HepG2 (cell line): ENCODE data around the gene POLRMT. TPM values are rescaled to one million over a fixed set of nuclear protein-coding genes. Genes with fewer than 3 reads are reported as not detected.

ENCODE experiments used
- BORCS8-MEF2B ChIP-seq: sonication (generic); formaldehyde crosslinking; IDR thresholded peaks from 2 replicates; pipeline ENCODE4 v1.8.0; 2022; ENCODE audit warnings: mild to moderate bottlenecking, missing genetic modification reagents
- ESRRA ChIP-seq: sonication (generic); formaldehyde crosslinking; IDR thresholded peaks from 2 replicates; pipeline ENCODE4 v1.5.1; 2020; ENCODE audit warnings: mild to moderate bottlenecking, low read depth, missing genetic modification reagents
- HIVEP1 ChIP-seq: sonication (generic); formaldehyde crosslinking; IDR thresholded peaks from 2 replicates; pipeline ENCODE4 v1.4.0; 2020; ENCODE audit warnings: mild to moderate bottlenecking, missing genetic modification reagents
- LCORL ChIP-seq, 2 experiments: fragments of 450-650 bp in 1 of 2; sonication (generic) in 1 of 2; formaldehyde crosslinking in 1 of 2; IDR thresholded peaks; 2 replicates each; pipeline versions ENCODE4 v1.5.0 to v1.6.1; 2017 to 2020; ENCODE audit warnings: antibody characterized with exemption in 1 of 2, missing genetic modification reagents in 1 of 2
- NFYC ChIP-seq: IDR thresholded peaks from 2 replicates; pipeline ENCODE4 v1.6.1; 2016; ENCODE audit warnings: missing genetic modification reagents, missing compliant biosample characterization
- PAX8 ChIP-seq: sonication (generic); formaldehyde crosslinking; IDR thresholded peaks from 2 replicates; pipeline ENCODE4 v1.8.0; 2022; ENCODE audit warnings: mild to moderate bottlenecking, missing genetic modification reagents, borderline replicate concordance
- ZBTB7B ChIP-seq: sonication (generic); formaldehyde crosslinking; IDR thresholded peaks from 2 replicates; pipeline ENCODE4 v1.4.0; 2020; ENCODE audit warnings: missing genetic modification reagents
- ZFP36 ChIP-seq: fragments of 150-350 bp; IDR thresholded peaks from 2 replicates; pipeline ENCODE4 v1.6.1; 2018; ENCODE audit warnings: borderline replicate concordance, low read length, low read depth; ENCODE audit not compliant: partially characterized antibody
- ZFP90 ChIP-seq: sonication (generic); formaldehyde crosslinking; IDR thresholded peaks from 2 replicates; pipeline ENCODE4 v1.8.0; 2022; ENCODE audit warnings: missing genetic modification reagents, mild to moderate bottlenecking, inconsistent platforms, borderline replicate concordance
- ZNF557 ChIP-seq: sonication (generic); formaldehyde crosslinking; IDR thresholded peaks from 2 replicates; pipeline ENCODE4 v1.4.0; 2020; ENCODE audit warnings: missing genetic modification reagents
- ZNF749 ChIP-seq: sonication (generic); formaldehyde crosslinking; IDR thresholded peaks from 2 replicates; pipeline ENCODE4 v1.8.0; 2022; ENCODE audit warnings: mild to moderate bottlenecking, missing genetic modification reagents, moderate library complexity, borderline replicate concordance
- polyA plus RNA-seq, 8 experiments: library from polyadenylated mRNA; depleted of rRNA in 3 of 8; stranded (reverse) in 7 of 8; unstranded in 1 of 8; fragments of >200 nt; fragmentation: Illumina TruSeq in 4 of 8; extraction: Trizol in 4 of 8; gene quantifications; 2 replicates each; pipeline versions ENCODE4 v1.2.1 to v1.2.3, GENCODE V29; 2011 to 2016; ENCODE audit warnings: low read depth in 4 of 8, missing spikeins in 1 of 8, mixed read lengths in 1 of 8; ENCODE audit not compliant: insufficient read depth in 1 of 8
- total RNA-seq, 5 experiments: library from RNA; depleted of rRNA; stranded (reverse); fragments of >200 nt; fragmentation: Illumina TruSeq; extraction: Trizol; gene quantifications; 2 replicates each; pipeline ENCODE4 v1.2.3, GENCODE V29; 2016; ENCODE audit warnings: low read depth in 1 of 5
- TF ChIP-seq, protein P1 (sequence below), 2 experiments: sonication (generic) in 1 of 2; formaldehyde crosslinking in 1 of 2; IDR thresholded peaks; 2 replicates each; pipeline versions ENCODE4 v1.4.0 to v1.6.1; 2016 to 2020; ENCODE audit warnings: borderline replicate concordance in 1 of 2, low read depth in 1 of 2, mild to moderate bottlenecking in 1 of 2, missing genetic modification reagents in 1 of 2
- TF ChIP-seq, protein P2 (sequence below): sonication (generic); formaldehyde crosslinking; IDR thresholded peaks from 2 replicates; pipeline ENCODE4 v1.8.0; 2022; ENCODE audit warnings: low read depth, missing genetic modification reagents
- TF ChIP-seq, protein P3 (sequence below): sonication (generic); formaldehyde crosslinking; IDR thresholded peaks from 2 replicates; pipeline ENCODE4 v1.4.0; 2020; ENCODE audit warnings: mild to moderate bottlenecking, missing genetic modification reagents
- TF ChIP-seq, protein P4 (sequence below): sonication (generic); formaldehyde crosslinking; IDR thresholded peaks from 2 replicates; pipeline ENCODE4 v1.5.1; 2020; ENCODE audit warnings: missing genetic modification reagents, mild to moderate bottlenecking, borderline replicate concordance

Gene POLRMT
- total and polyA plus RNA-seq, 2 of the 13 experiments (the other 11 are each of a cell fraction or from before 2014, with no cell fraction given), result 78.0 to 101 TPM

DNA sequence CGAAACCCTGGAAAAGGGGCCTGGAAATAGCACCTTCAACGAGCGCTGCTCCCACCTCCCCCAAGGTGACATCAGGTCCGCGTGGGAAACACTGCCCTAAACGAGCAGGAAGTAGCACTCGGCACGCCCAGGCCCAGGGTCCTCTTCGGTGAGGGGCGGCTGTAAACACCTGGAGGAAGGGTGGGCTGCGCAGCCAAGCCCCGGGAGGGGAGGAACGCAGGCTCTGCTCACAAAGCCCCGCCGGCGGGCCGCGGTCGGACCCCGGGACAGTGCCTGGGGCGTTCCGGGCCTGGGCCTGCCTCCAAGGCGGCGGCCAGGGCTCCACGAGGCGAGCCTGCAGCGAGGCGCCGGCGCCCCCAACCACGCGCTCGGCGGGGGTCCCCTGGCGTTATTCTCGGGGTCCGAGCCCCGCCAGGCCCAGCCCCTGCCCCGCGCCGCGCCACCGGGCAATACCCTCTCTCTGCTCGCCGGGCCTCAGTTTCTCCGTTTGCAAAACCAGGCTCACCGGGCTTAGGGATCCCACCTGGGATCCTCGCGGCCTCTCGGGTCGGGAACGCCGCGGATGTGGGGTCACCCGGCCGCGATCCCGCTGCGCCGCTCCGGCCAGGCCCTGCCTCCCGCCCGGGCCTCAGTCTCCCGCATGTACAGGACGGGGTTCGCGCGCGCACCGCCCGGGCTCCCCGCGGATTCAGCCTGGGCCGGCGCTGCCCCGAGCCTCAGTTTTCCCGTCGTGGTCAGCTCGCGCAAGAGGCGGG, 29.0 kb upstream of the POLRMT start (continued):
- TF ChIP-seq ZFP36, result no peak
- TF ChIP-seq ZBTB7B (CRISPR knock-in tag), result no peak
- TF ChIP-seq, protein P1, sequence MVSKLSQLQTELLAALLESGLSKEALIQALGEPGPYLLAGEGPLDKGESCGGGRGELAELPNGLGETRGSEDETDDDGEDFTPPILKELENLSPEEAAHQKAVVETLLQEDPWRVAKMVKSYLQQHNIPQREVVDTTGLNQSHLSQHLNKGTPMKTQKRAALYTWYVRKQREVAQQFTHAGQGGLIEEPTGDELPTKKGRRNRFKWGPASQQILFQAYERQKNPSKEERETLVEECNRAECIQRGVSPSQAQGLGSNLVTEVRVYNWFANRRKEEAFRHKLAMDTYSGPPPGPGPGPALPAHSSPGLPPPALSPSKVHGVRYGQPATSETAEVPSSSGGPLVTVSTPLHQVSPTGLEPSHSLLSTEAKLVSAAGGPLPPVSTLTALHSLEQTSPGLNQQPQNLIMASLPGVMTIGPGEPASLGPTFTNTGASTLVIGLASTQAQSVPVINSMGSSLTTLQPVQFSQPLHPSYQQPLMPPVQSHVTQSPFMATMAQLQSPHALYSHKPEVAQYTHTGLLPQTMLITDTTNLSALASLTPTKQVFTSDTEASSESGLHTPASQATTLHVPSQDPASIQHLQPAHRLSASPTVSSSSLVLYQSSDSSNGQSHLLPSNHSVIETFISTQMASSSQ (IDR thresholded peaks at IDR 0.05; ENCODE audit: low read depth), result no peak
- TF ChIP-seq, protein P1 (CRISPR knock-in tag; IDR thresholded peaks at IDR 0.05; ENCODE audit: borderline replicate concordance), result no peak; the same call in 1 of the 2 replicates
- no peak for TF ChIP-seq NFYC
- TF ChIP-seq ESRRA (CRISPR knock-in tag), result no peak
- TF ChIP-seq LCORL (IDR thresholded peaks at IDR 0.05), result no peak
- no peak for TF ChIP-seq LCORL (CRISPR knock-in tag; IDR thresholded peaks at IDR 0.05)
- TF ChIP-seq, protein P2, sequence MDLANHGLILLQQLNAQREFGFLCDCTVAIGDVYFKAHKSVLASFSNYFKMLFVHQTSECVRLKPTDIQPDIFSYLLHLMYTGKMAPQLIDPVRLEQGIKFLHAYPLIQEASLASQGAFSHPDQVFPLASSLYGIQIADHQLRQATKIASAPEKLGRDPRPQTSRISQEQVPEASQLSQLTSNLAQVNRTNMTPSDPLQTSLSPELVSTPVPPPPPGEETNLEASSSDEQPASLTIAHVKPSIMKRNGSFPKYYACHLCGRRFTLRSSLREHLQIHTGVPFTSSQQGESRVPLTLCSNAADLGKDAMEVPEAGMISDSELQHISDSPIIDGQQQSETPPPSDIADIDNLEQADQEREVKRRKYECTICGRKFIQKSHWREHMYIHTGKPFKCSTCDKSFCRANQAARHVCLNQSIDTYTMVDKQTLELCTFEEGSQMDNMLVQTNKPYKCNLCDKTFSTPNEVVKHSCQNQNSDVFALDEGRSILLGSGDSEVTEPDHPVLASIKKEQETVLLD, result 0 out of 2 replicates have a peak, but pooled peaks have one; percentile 24
- TF ChIP-seq ZNF557, result no peak
- TF ChIP-seq ZNF749 (CRISPR knock-in tag), result no peak
- no peak for TF ChIP-seq HIVEP1 (CRISPR knock-in tag)
- TF ChIP-seq ZFP90, result no peak
- TF ChIP-seq PAX8 (CRISPR knock-in tag), result no peak
- TF ChIP-seq, protein P3, sequence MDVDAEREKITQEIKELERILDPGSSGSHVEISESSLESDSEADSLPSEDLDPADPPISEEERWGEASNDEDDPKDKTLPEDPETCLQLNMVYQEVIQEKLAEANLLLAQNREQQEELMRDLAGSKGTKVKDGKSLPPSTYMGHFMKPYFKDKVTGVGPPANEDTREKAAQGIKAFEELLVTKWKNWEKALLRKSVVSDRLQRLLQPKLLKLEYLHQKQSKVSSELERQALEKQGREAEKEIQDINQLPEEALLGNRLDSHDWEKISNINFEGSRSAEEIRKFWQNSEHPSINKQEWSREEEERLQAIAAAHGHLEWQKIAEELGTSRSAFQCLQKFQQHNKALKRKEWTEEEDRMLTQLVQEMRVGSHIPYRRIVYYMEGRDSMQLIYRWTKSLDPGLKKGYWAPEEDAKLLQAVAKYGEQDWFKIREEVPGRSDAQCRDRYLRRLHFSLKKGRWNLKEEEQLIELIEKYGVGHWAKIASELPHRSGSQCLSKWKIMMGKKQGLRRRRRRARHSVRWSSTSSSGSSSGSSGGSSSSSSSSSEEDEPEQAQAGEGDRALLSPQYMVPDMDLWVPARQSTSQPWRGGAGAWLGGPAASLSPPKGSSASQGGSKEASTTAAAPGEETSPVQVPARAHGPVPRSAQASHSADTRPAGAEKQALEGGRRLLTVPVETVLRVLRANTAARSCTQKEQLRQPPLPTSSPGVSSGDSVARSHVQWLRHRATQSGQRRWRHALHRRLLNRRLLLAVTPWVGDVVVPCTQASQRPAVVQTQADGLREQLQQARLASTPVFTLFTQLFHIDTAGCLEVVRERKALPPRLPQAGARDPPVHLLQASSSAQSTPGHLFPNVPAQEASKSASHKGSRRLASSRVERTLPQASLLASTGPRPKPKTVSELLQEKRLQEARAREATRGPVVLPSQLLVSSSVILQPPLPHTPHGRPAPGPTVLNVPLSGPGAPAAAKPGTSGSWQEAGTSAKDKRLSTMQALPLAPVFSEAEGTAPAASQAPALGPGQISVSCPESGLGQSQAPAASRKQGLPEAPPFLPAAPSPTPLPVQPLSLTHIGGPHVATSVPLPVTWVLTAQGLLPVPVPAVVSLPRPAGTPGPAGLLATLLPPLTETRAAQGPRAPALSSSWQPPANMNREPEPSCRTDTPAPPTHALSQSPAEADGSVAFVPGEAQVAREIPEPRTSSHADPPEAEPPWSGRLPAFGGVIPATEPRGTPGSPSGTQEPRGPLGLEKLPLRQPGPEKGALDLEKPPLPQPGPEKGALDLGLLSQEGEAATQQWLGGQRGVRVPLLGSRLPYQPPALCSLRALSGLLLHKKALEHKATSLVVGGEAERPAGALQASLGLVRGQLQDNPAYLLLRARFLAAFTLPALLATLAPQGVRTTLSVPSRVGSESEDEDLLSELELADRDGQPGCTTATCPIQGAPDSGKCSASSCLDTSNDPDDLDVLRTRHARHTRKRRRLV (CRISPR knock-in tag), result no peak
- TF ChIP-seq, protein P4, sequence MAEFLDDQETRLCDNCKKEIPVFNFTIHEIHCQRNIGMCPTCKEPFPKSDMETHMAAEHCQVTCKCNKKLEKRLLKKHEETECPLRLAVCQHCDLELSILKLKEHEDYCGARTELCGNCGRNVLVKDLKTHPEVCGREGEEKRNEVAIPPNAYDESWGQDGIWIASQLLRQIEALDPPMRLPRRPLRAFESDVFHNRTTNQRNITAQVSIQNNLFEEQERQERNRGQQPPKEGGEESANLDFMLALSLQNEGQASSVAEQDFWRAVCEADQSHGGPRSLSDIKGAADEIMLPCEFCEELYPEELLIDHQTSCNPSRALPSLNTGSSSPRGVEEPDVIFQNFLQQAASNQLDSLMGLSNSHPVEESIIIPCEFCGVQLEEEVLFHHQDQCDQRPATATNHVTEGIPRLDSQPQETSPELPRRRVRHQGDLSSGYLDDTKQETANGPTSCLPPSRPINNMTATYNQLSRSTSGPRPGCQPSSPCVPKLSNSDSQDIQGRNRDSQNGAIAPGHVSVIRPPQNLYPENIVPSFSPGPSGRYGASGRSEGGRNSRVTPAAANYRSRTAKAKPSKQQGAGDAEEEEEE (CRISPR knock-in tag), result no peak
- TF ChIP-seq BORCS8-MEF2B (CRISPR knock-in tag), result 0 out of 2 replicates have a peak, but pooled peaks have one; percentile 1
